ENCODE data around the gene NANP.
"Not testable (repeated sequence)": the region's sequence is repeated elsewhere in the genome, so short reads cannot be mapped to it uniquely, and the experiment has no call there.

The NANP gene

DNA sequence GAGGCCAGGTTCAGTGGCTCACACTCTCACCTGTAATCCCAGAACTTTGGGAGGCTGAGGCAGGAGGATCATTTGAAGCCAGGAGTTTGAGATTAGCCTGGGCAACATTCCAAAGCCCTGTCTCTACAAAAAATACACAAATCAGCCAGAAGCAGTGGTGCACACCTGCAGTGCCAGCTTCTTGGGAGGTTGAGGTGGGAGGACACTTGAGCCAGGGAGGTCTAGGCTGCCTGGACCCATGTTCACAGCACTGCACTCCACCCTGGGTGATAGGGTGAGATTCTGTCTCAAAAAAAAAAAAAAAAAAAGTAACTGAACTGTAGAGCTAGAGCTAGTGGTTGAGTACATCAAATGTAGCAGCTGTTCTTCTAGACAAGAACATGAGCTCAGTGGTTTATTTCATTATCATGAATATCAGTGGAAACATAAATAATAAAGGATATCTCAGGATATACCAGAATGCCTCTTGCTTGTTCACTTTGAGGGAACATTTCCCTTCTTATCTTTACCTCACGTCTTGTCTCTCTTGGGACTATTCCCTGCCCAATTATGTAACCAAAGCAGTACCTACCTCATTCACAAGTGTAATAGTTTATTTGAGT lies 17.6 kb downstream of the NANP start:
- DNase-seq (ENCODE audit: low spot score) = no peak

DNA sequence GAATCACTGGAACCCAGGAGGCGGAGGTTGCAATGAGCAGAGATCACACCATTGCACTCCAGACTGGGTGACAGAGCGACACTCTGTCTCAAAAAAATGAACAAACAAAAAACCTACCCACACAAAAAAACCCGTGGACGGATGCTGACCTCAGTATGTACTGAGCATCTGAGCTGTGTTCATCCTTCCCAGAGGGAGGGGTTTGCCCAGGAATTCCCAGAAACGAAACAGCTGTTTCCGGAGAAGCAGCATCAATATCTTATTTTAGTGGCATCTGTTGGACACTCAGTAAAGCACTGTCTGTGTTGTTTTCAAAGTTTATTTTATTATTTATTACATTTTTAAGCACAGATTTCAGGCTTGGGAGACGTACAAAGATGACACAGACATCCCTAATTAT lies 18.7 kb downstream of the NANP start:
- DNase-seq (ENCODE audit: low spot score) = no peak

DNA sequence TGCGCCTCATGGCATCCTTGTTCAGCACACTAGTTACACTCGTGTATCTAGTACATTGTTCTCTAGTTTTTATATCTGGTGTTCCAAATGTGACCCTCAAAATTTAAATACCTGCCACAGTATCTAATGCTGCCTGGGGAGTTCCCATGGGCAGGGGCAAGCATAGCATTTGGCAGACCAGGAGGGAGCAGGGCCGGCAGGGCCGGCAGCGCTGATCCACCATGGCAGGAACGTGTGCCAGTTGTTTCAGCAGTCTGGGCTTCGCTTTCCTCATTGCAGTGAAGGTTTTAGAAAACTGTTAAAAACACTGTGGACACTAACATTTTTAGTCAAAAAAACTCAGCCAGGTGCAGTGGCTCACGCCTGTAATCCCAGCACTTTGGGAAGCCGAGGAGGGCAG lies 19.2 kb downstream of the NANP start:
- DNase-seq (ENCODE audit: low spot score) = no peak

DNA sequence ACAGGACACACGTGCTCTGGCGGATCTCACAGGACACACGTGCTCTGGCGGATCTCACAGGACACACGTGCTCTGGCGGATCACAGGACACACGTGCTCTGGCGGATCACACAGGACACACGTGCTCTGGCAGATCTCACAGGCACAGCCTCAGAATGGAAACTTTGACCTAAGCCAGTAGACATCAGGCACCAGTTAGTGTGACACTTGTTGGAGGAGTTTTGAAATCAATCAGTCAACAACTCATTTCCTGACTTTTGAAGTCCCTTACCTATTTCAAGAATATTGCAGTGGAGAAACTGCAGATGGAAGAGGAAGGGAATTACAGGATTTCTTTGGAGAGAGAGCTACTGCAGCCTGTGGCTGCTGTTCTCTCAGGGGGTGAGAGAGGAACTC lies 20.9 kb downstream of the NANP start:
- DNase-seq (ENCODE audit: low spot score) = not testable (repeated sequence)

DNA sequence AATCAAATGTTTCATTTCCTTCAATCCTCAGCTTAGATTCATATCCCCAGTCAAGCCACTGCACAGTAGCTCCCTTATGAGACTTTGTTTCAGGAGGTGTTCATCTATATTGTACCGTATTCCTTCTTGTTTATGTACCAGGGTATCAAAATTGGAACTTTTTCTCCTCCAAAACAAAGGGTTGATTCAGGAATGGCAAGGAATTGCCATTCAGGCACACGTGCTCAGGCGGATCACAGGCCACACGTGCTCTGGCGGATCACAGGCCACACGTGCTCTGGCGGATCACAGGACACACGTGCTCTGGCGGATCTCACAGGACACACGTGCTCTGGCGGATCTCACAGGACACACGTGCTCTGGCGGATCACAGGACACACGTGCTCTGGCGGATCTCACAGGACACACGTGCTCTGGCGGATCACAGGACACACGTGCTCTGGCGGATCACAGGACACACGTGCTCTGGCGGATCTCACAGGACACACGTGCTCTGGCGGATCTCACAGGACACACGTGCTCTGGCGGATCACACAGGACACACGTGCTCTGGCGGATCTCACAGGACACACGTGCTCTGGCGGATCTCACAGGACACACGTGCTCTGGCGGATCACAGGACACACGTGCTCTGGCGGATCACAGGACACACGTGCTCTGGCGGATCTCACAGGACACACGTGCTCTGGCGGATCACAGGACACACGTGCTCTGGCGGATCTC lies 21.5 kb downstream of the NANP start:
- DNase-seq (ENCODE audit: low spot score) = not testable (repeated sequence)

DNA sequence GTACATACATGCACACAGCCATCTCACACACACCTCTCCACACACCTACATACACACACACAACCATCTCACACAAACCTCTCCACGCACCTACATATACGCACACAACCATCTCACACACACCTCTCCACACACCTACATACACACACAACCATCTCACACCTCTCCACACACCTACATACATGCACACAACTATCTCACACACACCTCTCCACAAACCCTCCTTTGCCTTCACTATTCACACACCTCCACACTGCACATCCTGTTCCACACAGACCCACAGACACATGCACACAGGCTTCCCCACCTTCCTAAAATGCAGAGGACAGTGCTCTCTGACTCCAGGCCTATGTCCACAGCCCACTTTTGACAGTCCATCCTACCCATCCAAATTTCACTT lies 22.2 kb downstream of the NANP start:
- no peak for DNase-seq (ENCODE audit: low spot score)

DNA sequence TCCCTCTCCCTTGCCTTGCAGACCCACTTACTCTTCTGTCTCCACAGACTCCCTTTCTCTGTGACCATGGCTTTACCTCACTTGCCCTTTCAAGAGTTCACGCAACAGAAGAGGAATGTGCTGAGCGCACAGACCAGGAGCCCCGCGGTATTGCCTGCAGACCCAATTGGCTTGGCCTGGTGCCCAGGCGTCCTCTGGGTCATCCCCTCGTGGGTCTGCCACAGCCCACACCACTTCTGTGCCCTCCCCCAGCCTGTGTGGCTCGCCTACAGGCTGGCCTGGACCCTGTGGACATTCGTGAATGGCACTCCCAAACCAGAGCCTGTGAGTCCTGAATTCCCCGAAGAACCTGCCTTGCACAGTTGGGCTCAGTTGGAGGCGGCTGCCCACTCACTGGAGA lies 23.2 kb downstream of the NANP start:
- DNase-seq (ENCODE audit: low spot score) = no peak

DNA sequence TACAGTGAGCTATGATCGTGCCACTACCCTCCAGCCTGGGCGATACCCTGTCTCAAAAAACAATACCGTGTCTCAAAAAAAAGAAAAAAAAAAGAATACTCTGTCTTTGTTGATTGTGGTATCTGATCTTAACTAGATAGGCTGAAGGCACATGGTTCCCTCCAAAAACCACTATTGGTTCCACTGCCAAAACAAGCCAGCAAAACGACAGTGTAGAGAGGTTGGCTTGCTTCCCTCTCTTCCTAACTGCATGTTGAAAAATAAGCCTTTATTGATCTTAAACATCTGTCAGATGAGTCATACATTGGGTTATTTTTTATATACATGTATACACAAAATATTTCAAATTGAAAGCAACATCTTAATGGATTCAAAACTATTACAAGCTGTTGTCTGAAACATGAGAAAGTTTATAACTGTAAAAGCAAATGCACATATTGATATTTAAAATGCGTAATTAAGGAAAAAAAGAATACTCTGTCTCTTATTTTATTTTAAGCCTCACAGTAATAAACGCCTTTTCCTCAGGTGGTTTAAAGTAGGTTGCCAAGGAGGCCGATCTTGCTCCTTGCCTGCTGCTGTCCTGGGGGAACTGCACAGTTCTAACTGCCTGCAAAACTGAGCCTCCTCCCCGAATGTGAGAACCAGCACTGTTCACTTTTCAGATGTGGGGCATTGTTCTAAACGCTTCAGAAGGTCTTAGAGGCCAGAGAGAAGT lies 31.5 kb downstream of the NANP start:
- DNase-seq (ENCODE audit: low spot score) = no peak

DNA sequence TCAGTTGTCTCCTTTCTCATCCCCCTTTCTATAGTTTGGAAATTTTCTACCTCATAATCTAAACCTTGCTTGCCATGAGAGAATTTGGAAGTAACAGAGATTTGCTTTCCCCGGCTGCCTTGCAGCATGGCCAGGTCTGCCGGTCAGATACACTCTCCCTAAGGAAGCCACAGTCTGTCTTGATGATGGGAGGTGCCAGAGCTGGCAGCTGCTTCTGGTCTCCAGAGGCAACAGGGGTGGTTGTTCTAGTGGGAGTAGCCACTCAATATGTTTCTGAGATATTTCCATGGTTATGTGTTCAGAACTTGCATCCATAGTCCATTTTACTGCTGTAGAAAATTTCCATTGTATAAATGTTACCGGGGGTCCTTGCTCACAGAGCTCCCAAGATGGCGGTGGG lies 33.0 kb downstream of the NANP start:
- not testable (repeated sequence) for DNase-seq (ENCODE audit: low spot score)

DNA sequence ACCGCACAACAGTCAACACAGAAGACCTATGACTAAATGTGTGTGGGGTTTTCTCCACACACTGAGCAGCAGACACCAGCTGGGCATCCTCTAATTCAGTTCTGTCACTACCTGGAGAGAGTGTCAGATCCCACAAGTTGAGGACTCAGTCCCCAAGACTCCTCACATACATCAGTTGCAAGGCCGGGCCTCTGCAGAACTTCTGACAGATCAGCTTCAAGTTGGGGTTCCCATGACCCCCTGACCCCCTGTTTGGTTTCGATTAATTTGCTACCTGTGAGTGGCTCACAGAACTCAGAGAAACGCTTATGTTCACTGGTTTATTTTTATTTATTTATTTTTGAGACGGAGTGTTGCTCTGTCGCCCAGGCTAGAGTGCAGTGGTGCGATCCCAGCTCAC lies 35.3 kb downstream of the NANP start:
- DNase-seq (ENCODE audit: low spot score) = no peak

DNA sequence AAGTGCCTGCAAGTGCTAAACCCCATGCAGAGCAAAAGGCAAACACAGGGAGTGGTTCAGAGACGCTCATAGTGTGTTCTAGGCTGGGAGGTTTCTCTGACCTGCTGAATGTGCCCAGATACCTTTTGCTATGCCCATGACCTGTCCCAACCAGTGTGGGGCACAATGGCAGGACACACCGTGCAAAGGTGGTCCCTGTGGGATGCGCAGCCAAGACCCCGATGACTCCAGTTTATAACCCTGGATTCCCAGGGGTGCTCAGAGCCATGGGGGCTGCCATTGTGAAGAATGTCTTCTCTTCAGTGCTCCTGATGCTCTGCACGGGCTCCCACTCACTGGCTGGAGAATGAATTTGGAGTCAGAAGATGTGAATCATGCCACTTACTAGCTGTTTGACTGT lies 36.3 kb downstream of the NANP start:
- no peak for DNase-seq (ENCODE audit: low spot score)

DNA sequence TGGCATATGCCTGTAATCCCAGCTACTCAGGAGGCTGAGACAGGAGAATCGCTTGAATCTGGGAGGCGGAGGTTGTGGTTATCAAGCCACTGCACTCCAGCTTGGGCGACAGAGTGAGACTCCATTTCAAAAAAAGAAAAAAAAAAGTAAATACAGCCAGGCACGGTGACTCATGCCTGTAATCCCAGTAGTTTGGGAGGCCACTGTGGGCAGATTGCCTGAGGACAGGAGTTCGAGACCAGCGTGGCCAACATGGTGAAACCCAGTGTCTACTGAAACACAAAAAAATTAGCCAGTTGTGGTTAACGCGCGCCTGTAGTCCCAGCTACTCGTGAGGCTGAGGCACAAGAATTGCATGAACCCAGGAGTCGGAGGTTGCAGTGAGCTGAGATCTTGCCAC lies 36.9 kb downstream of the NANP start:
- no peak for DNase-seq (ENCODE audit: low spot score)

DNA sequence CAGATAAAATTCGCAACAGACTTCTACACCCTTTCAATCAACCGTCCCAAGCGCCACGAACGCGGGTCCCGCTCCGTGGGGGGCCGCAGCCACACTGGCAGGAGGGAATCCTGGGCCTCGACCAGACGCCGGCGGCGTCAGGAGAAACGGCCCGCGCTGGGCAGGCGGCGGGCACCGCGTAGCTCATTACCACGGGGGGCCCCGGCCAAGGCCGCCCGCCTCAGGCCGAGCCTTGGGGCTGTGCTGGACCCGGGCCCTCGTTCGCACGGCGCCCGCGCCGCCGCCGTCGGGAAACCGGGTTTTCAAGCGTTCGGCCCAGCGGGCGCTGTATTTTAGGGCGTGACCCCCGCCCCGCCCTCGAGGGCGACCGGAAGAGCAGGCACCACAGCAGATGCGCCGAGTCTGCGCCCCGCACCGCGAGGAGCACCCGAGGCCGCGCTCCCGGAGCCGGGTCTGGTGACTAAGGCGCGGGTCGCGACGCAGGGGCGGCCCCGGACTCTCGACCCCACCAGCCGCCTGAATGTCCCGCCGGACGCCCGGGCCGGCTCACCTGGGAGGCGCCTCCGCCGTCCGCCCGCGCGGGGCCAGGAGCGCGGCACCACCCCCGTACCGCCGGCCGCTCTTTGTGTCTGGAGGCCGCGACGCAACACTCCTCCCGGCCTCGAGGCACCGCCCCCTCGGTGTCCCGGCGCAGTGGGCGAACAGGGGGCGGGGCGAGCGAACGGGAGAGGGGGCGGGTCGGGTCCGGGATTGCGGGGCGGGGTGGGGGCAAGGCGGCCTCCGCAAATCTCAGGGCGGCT lies 38.7 kb downstream of the NANP start, which contains the start of gene NINL:
TSS of gene NINL (minus strand) at position 627 of the 800 bp plus-strand sequence. CDS start 58,944 bp downstream, outside the sequence.
- peak; percentile 89 for DNase-seq (ENCODE audit: low spot score)

DNA sequence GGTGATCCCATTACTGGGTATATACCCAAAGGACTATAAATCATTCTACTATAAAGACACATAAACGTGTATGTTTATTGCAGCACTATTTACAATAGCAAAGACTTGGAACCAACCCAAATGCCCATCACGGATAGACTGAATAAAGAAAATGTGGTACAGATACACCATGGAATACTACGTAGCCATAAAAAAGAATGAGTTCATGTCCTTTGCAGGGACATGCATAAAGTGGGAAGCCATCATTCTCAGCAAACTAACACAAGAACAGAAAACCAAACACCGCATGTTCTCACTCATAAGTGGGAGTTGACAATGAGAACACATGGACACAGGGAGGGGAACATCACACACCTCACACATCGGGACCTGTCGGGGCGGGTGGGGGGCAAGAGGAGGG lies 40.2 kb downstream of the NANP start:
- not testable (repeated sequence) for DNase-seq (ENCODE audit: low spot score)

DNA sequence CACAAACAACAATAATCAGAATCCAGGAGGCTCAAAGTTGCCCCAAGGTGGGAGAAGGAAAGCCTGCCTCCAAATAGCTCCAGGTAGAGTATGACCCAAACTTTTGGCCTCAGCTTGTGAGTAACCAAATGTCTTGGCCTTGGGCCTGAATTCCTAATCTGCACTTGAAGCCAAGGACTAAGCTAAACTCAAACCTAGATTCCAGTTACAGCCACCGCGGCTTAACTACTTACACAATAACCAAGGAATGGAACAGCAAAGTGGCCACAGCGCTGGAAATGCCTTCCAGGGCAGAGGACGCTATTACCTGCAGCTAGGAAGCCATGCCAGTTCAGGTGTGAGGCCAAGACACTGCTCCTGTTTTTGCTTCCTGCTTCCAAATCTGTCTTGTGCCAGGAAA lies 43.1 kb downstream of the NANP start:
- no peak for DNase-seq (ENCODE audit: low spot score)

DNA sequence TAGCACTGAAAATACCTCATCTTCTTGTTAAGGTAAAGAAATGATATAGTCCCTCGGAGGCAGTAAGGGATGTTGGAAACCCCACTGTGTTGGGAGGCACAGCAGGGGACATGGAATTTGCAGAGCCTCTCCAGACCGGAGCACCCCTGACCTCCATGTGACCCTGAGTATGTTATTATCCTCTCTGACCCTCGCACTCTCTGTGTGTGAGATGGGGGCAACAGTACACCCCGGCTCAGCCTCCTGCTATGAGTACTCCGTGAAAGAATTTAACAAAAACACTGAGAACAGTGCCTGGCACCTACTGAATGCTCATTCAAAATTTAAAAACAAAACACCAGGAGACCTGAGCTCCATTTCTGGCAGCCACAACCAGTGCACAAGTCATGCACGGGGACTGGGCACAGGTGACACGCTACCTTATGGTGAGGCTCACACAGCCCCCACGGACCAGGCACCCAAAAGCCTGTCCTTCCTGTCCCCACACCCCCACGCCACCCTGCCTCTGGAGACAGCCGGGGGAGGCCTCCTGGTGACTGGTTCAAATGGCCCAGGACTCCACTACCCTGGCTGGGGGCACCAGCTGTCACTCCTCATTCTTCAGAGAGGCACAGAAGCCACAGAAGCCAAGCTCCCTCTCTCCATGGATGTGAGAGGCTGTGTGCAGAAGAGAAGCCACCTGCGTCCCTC lies 44.6 kb downstream of the NANP start:
- no peak for DNase-seq (ENCODE audit: low spot score)

DNA sequence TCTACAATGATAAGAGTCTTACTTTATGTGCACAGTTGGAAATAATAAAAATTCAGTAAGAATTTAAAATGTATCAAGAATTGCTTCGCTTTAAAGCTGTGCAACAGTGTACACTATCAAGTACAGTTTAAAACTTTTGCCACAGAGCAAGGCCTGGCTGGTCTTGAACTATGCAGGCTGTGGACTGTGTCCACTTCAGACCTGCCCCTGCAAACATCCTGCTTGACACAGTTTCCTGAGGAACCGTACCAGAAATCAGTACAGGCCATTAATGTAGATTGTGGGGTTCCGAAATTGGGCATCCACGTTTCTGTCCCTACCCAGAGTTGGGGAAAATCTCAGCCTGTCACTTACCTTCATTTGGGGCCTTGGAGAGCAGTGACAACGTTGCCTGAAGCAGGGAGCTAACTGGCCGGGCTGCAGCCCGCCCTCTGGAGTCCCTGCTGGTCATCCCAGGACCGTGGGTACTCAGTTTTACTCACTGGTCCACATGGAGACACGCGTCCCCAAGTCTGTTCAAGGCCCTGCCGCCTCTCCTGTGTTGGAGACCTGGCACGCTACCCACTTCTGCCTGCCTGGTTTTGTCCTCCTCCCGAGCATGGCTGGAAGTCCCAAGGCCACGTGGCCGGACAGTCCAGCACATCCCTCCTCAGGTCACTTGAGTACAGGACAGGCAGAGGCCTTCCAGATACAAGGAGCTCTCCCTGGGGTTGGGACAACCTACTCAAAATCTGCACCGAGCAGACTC lies 46.9 kb downstream of the NANP start:
- DNase-seq (ENCODE audit: low spot score) = no peak

DNA sequence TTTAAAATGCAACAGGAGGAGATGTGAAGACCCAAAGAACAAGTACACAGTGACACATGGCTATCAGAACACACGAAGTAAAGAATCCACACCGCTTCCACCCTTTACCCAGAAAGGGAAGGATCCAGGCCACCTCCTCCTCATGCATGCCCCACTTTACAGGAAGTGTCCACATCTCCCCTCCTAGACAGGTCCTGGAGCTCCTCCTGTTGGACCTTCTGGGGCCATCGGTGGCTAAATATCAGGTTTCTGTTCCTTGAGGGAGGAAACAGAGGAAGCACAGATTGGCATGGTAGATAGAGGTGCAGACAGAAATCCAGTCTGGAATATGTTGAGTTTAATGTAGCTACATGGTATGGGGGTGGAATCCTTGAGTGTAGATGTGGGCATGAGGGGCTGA lies 49.4 kb downstream of the NANP start:
- peak; percentile 50 for DNase-seq (ENCODE audit: low spot score)

DNA sequence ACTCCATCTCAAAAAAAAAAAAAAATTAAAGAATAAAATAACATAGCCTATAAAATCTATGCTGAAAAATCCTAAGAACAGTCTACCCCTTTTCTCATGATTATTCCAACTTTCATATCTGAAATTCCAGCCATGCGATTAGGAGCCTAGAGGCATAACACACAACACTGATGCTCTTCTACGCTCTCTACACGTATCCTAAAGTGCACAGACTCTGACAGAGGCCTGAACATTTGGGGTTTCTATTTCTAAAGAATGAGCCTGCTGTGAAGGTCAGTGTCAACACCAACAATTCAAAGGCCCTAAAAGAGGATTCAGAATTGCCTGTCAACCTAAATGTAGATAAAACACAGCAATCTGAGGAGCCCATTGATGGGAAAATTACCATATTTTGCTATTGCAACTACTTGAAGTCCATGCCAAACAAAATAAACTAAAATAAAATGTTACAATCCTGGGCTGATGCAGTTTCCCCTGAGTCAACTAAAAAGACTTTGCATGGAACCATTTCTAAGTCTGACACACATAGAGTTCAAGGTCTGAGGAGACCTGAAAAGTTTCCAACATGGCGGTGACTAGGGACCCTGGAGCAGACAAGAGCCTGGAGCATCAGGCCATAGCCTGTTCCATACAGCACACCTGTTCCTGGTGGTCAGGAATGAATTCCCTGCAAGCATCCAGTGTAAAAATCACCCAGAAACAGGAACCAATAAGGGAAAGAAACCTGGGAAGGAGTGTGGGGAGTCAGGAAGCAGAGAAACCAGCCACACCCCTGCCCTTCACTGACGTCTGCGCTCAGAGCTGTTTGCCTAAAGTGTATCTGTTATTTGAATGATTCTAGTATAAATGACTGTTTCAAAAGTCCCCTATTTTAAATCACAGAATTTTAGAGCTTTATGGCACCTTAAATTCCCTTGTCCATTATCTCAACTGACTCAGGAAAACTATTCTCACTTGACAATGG lies 50.2 kb downstream of the NANP start:
- DNase-seq (ENCODE audit: low spot score) = no peak

DNA sequence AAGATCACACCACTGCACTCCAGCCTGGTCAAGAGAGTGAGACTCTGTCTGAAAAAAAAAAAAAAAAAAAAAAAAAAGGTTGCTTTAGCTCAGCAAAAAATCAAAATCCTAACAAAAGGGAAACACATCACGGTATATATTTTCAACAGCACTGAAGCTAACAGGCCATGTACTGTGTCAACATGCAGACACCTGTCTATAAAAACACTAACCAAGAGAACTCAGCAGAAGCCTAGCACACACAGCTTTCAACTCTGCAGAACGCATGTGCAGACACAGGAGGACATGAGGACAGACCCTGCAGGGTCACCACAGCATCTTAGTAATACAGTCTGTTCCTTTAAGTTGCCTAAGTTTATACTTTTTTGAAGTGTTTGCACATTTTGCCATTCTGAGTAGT lies 52.0 kb downstream of the NANP start:
- DNase-seq (ENCODE audit: low spot score) = no peak

All from HuH-7.5 (cell line).